Activated CD8-positive, alpha-beta memory T cell treated with anti-CD3 and anti-CD28 coated beads, Interleukin-2, amount 50 U/mL, for 24 hours (primary cell): ENCODE measurements around the gene MOB3C.
"Not testable (repeated sequence)": the region's sequence is repeated elsewhere in the genome, so short reads cannot be mapped to it uniquely, and the experiment has no call there.

Experiments used
- DNase-seq: peaks from one replicate; pipeline ENCODE4 v3.0.0-alpha.2; 2020; ENCODE audit errors: extremely low read depth

The MOB3C gene

DNA sequence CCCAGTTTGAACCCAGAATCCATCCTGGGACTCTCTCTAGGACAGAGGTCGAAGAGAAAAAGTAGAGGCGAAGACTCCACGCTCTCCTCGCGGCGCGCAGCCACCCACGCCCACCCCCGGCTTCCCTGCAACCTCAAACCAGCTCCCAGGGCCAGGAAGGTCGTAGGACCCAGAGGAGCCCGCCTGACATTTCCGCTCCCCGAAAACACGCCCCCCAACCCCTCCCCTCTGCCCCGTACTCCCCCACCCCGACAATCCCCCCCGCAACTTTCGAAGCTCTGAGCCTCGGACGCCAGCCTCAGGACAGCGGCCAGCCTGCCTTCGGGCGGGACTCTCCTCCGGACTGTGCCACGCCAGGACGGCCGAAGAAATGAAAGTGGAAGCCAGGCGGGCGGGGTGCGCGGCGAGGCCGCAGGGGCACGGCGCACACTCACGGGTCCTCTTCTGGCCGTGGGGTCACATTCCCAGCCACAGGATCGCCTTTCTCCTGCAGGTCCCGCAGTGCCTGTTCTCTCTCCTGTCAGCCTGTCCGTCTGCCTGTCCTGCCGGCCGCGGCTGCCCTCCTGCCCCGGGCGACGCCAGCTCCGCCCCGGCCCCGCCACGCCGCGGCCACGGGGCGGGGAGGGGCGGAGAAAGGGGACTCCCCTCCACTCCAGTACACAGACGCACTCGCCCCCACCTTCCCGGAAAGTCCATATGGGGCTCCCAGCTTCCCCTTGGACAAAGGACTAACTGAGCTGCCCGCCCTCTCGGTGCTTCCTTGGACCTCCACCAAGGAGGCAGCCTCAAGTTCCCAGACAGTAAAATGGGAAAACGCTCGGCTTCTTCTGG lies at the start of gene MOB3C:
Gene MOB3C, minus strand, starts transcription at position 535 of the 831 bp plus-strand sequence. CDS start 3,490 bp downstream, outside the sequence.
- DNase-seq: no peak

GRCh38 chr1:46665983-46666382 lies 49.4 kb upstream of the MOB3C start:
- DNase-seq: no peak

DNA sequence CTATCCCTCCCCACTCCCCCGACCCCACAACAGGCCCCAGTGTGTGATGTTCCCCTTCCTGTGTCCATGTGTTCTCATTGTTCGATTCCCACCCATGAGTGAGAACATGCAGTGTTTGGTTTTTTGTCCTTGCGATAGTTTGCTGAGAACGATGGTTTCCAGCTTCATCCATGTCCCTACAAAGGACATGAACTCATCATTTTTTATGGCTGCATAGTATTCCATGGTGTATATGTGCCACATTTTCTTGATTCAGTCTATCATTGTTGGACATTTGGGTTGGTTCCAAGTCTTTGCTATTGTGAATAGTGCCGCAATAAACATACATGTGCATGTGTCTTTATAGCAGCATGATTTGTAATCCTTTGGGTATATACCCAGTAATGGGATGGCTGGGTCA lies 46.3 kb upstream of the MOB3C start:
- DNase-seq: not testable (repeated sequence)

- DNase-seq: not testable (repeated sequence)
Measured at GRCh38 chr1:46660116-46660515, 43.5 kb upstream of the MOB3C start.

- DNase-seq: no peak
Measured at GRCh38 chr1:46659307-46659870, 42.8 kb upstream of the MOB3C start.

DNA sequence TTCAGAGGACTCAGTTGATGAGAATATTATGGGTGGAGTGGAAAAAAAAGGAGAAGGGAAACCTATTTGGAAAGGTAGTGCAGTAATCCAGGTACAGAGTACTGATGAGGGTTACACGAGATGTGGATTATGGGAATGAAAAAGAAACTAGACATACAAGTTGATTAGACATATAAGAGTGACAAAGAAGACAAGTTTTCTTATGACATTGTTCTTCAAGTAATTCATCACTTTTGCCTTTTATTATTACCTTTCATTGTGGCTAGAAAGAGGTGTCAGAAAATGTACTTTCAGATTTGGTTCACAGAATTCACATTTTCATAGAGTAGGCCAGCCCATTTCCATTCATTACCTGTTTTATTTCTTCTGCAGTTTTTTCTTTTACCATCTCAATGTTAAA lies 41.2 kb upstream of the MOB3C start:
- DNase-seq: no peak

- DNase-seq: no peak
Measured at GRCh38 chr1:46656643-46657042, 40.0 kb upstream of the MOB3C start.

DNA sequence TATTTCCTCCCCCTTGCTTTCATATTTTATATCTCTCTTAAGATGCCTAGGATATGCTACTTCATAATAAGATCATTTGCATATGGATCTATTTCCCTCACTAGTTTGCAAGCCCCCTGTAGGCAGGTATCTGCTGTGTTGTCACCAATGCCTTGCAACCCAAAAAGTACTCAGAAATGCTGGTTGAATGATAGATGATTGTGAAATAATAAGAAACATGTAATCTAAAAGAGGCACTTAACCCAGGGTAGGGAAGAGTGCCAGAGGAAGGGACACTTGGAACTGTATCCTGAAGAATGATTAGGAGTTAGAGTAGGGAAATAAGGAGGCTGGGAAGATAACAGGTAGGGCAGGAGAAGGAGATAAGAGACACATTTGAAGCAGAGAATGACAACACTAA lies 39.2 kb upstream of the MOB3C start:
- no peak for DNase-seq

GRCh38 chr1:46654698-46655097 lies 38.1 kb upstream of the MOB3C start:
- not testable (repeated sequence) for DNase-seq

DNA sequence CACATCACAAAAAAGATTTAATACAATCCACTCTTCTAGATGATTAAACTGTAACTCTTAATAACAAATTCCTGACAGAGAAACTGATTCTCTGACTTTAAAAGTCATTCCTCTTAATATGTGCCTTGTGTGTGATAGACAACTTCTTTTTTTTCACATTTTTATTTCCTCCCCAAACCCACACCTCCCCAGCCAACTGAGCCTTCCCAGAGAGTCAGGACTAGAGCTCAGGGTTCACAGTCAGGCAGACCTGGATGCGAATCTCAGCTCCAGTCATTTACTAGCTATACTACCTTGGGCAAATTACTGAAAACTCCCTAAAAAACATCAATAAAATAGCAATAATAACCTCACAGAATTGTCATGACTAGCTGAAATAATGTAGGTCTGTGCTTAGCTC lies 37.4 kb upstream of the MOB3C start:
- DNase-seq: no peak

DNA sequence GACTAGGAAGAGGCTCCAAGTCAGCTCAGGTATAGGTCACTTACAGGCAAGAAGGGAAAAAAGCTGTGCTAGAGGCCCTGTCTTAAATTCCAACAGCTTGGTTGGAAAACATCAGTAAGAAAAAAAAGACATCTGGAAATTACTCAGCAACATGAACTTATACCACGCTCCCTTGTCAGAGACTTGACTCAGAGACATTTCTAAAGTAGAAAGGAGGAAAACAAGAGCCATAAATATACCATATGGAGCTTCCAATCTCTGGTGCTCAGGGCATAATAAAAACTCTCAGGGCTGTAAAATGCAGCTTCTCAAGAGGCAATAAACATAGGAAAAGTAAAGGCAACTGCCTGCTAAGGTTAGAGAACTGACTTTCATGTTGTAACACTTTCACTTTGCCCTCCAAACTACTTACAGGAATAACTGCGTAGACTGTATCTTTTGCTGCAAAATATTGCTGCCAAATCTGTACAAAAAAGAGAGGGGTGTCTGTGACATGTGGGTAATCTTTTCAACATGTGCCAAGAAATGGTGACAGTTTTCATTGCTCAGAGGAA lies 36.9 kb upstream of the MOB3C start:
- DNase-seq: no peak

DNA sequence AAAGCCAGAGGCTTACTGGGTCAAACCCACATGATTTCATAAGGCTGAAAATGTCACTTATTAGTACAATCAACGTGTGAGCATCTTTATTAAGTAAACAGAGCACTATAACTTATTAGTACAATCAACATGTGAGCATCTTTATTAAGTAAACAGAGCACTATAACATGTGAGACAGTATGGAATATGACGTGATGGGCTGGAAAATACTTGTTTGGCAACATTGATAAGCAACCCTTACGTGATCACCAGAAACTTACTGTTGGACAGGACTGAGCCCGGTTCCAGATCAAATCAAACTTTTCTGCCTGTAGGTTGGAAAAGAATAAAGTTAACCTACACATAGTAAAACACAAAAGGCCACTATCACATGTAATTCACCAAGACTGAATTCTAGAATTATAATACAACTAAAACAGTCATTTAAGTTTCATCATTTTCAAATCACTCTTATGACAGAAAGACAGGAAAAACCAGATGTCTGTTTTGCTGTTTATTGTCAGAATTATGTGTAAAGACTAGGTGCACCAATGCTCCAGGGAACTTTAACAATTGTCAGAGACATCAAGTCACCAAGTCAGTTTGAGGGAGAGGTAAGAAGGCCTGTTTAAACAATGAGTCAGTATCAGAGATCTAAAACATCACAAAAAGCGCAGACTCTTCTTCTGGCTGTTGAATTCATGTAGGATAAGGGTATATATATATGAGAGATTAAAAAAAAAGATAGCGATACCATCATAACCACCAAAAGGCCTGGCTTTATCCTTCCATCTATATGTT lies 35.9 kb upstream of the MOB3C start:
- DNase-seq: no peak

DNA sequence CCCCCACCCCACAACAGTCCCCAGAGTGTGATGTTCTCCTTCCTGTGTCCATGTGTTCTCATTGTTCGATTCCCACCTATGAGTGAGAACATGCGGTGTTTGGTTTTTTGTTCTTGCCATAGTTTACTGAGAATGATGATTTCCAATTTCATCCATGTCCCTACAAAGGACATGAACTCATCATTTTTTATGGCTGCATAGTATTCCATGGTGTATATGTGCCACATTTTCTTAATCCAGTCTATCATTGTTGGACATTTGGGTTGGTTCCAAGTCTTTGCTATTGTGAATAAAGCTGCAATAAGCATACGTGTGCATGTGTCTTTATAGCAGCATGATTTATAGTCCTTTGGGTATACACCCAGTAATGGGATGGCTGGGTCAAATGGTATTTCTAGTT lies 34.5 kb upstream of the MOB3C start:
- DNase-seq: not testable (repeated sequence)

GRCh38 chr1:46650491-46650890 lies 33.9 kb upstream of the MOB3C start:
- no peak for DNase-seq

DNA sequence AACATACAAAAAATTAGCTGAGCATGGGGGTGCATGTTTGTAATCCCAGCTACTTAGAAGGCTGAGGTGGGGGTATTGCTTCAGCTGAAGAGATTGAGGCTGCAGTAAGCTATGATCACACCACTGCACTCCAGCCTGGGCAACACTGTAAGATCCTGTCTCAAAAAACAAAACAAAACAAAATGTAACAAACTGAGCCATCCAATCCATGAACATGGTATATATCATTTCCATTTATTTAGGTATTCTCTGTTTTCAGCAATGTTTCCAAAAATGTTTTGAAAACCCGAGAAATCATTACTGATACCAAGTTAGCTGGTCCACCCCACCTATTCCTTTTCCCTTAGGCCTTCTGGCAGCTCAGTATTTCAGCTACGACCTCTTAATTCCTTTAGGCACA lies 33.2 kb upstream of the MOB3C start:
- no peak for DNase-seq

GRCh38 chr1:46647611-46648010 lies 31.0 kb upstream of the MOB3C start:
- no peak for DNase-seq

- DNase-seq: no peak
Measured at GRCh38 chr1:46646844-46647243, 30.2 kb upstream of the MOB3C start.

DNA sequence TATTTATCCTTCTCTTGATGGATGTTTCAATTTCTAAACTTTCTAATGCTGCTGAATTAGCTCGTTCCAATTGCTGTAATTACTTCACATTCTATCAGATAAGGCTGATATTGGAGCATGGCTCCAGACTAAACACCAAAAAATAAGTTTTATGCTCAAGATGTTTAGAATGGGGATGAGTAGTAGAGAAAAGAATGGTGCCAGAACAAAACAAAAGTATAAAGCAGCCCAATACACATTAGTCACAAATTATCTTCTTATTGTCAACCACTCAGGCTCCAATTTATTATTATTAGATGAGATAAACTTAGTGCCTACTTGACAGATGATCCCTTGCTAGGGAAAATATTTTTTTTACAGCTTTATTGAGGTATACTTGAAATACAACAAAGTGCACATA lies 29.7 kb upstream of the MOB3C start:
- DNase-seq: no peak

GRCh38 chr1:46645815-46646214 lies 29.2 kb upstream of the MOB3C start:
- no peak for DNase-seq

- no peak for DNase-seq
Measured at GRCh38 chr1:46643368-46643775, 26.8 kb upstream of the MOB3C start.

- DNase-seq: no peak
Measured at GRCh38 chr1:46642115-46642680, 25.6 kb upstream of the MOB3C start.

GRCh38 chr1:46639547-46639946 lies 22.9 kb upstream of the MOB3C start:
- DNase-seq: no peak
